Mammary epithelial cell (primary cell): ENCODE results near the gene NUP98.

Source experiments
- CTCF ChIP-seq, 2 donors: IDR thresholded peaks in 1 of 2; conservative IDR thresholded peaks in 1 of 2; 2 replicates each; pipeline ENCODE4 v1.5.1; 2011 to 2012; ENCODE audit warnings: inconsistent platforms in 2 of 2, low read length in 2 of 2, mild to moderate bottlenecking in 2 of 2, control low read depth in 1 of 2, low read depth in 1 of 2; ENCODE audit not compliant: insufficient read depth in 1 of 2; ENCODE audit errors: extremely low read depth in 1 of 2
- EZH2 ChIP-seq: IDR thresholded peaks from 2 replicates; pipeline ENCODE4 v1.6.1; 2012; ENCODE audit warnings: low read length, inconsistent platforms, borderline replicate concordance

DNA sequence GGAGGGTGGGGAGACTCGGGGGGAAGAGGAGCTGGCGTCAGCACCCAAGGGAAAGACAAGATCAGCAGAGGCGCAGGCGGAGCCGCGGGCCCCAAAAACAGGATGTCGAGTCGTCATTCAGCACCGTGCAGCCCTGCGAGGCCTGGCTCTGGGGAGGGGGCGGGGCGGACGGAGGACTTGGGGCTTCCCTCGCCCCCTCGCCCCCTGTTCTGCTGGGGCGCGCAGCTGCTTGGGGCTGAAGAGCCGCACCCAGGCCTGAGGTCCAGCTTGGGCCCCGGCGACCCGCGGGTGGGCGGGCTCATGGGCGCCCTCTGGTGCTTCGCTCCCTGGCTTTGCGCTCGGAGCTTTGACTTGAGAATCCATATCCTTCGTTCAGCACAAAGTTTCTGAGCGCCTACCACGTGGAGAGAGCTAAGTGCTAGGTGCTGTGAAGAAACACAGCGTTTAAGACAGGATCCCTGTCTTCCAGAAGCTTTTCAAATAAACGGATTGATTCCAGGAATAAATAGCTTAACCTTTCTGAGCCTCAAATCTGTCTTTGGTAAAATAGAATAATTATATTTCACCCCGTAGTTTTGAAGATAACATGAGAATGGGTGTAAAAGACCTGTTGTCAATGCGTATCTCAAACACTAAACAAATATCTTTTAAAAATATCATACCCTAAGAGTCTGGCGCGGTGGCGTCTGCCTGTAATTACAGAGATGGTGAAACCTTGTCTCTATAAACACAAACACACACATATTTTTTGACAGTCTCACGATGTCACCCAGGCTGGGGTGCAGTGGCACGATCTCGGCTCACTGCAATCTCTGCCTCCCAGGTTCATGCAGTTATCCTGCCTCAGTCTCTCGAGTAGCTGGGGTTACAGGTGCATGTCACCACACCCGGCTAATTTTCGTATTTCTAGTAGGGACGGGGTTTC is 44.3 kb upstream of the NUP98 start:
- TF ChIP-seq CTCF (conservative IDR thresholded peaks at IDR 0.05 in 1 of 2, IDR thresholded peaks at IDR 0.05 in 1 of 2; ENCODE audit: extremely low read depth in 1 of 2, insufficient read depth in 1 of 2, low read depth in 1 of 2, low read length in 2 of 2) (peak; percentile 51 to 90), EZH2 (no peak)
